GM21447 (cell line): ENCODE data around the gene RCVRN.
"Not testable (repeated sequence)": the region's sequence is repeated elsewhere in the genome, so short reads cannot be mapped to it uniquely, and the experiment has no call there.

Experiments used
- ATAC-seq: cut with Tn5 transposase; IDR thresholded peaks from one replicate; pipeline ENCODE4 v1.9.1; 2021; ENCODE audit not compliant: unreplicated experiment

The RCVRN gene

GRCh38 chr17:9922012-9922848 lies 17.2 kb upstream of the RCVRN start:
- no peak for ATAC-seq

GRCh38 chr17:9921216-9921615 lies 16.1 kb upstream of the RCVRN start:
- not testable (repeated sequence) for ATAC-seq

- no peak for ATAC-seq
These were observed 13.8 kb upstream of the RCVRN start for GRCh38 chr17:9918804-9919352.

GRCh38 chr17:9918352-9918751 lies 13.3 kb upstream of the RCVRN start:
- ATAC-seq = no peak

- no peak for ATAC-seq
These were observed 12.7 kb upstream of the RCVRN start for GRCh38 chr17:9917801-9918200.

GRCh38 chr17:9917131-9917530 lies 12.1 kb upstream of the RCVRN start:
- no peak for ATAC-seq

- no peak for ATAC-seq
These were observed 11.0 kb upstream of the RCVRN start for GRCh38 chr17:9916108-9916507.

- ATAC-seq = no peak
These were observed 8.4 kb upstream of the RCVRN start for GRCh38 chr17:9913476-9913875.

- ATAC-seq = no peak
These were observed 7.3 kb upstream of the RCVRN start for GRCh38 chr17:9912121-9913099.

GRCh38 chr17:9911089-9911488 lies 6.0 kb upstream of the RCVRN start:
- ATAC-seq = no peak

GRCh38 chr17:9908649-9909042 lies 3.6 kb upstream of the RCVRN start:
- ATAC-seq = no peak

GRCh38 chr17:9907883-9908648 lies 3.0 kb upstream of the RCVRN start:
- ATAC-seq = no peak

GRCh38 chr17:9907131-9907530 lies 2.1 kb upstream of the RCVRN start:
- ATAC-seq = no peak

- no peak for ATAC-seq
These were observed 1.5 kb upstream of the RCVRN start for GRCh38 chr17:9906616-9907015.

- no peak for ATAC-seq
These were observed 831 bp upstream of the RCVRN start for GRCh38 chr17:9905902-9906301.

- no peak for ATAC-seq
These were observed 594 bp downstream of the RCVRN start for GRCh38 chr17:9904277-9905077.

- ATAC-seq = no peak
These were observed 3.0 kb downstream of the RCVRN start for GRCh38 chr17:9902120-9902519.

- ATAC-seq = no peak
These were observed 4.3 kb downstream of the RCVRN start for GRCh38 chr17:9900784-9901183.

GRCh38 chr17:9900044-9900594 lies 5.0 kb downstream of the RCVRN start:
- ATAC-seq = no peak
